GM12874 (cell line): ENCODE data around the gene ABCA13.

ENCODE experiments used
- TF ChIP-seq, protein P1 (sequence below): IDR thresholded peaks from 2 replicates; pipeline ENCODE4 v1.5.1; 2011; ENCODE audit warnings: low read depth, mild to moderate bottlenecking, control low read depth, low read length, moderate library complexity; ENCODE audit not compliant: insufficient read depth

ABCA13 gene, protein sequence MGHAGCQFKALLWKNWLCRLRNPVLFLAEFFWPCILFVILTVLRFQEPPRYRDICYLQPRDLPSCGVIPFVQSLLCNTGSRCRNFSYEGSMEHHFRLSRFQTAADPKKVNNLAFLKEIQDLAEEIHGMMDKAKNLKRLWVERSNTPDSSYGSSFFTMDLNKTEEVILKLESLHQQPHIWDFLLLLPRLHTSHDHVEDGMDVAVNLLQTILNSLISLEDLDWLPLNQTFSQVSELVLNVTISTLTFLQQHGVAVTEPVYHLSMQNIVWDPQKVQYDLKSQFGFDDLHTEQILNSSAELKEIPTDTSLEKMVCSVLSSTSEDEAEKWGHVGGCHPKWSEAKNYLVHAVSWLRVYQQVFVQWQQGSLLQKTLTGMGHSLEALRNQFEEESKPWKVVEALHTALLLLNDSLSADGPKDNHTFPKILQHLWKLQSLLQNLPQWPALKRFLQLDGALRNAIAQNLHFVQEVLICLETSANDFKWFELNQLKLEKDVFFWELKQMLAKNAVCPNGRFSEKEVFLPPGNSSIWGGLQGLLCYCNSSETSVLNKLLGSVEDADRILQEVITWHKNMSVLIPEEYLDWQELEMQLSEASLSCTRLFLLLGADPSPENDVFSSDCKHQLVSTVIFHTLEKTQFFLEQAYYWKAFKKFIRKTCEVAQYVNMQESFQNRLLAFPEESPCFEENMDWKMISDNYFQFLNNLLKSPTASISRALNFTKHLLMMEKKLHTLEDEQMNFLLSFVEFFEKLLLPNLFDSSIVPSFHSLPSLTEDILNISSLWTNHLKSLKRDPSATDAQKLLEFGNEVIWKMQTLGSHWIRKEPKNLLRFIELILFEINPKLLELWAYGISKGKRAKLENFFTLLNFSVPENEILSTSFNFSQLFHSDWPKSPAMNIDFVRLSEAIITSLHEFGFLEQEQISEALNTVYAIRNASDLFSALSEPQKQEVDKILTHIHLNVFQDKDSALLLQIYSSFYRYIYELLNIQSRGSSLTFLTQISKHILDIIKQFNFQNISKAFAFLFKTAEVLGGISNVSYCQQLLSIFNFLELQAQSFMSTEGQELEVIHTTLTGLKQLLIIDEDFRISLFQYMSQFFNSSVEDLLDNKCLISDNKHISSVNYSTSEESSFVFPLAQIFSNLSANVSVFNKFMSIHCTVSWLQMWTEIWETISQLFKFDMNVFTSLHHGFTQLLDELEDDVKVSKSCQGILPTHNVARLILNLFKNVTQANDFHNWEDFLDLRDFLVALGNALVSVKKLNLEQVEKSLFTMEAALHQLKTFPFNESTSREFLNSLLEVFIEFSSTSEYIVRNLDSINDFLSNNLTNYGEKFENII (N-terminal part only)

DNA sequence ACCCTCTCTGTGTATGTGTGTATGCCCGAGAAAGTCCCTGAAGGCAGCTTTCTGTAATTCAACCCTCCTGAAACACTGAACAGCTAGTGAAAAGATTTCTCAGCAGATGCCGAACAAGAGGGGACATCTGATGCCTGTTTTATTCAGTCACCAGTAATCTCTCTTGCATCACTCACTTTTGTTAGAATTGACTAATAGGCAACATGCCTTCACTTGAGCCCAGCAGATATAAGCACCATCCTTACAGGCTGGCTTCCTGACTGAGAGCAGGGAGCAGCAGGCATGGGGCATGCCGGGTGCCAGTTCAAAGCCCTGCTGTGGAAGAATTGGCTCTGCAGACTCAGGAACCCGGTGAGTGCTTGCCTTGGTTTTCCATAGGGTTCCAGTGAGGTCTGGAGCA lies at the start of gene ABCA13:
Gene ABCA13, plus strand, starts transcription at position 257 of the 400 bp plus-strand sequence. Its CDS starts 26 bp downstream, at position 283.
- TF ChIP-seq, protein P1, sequence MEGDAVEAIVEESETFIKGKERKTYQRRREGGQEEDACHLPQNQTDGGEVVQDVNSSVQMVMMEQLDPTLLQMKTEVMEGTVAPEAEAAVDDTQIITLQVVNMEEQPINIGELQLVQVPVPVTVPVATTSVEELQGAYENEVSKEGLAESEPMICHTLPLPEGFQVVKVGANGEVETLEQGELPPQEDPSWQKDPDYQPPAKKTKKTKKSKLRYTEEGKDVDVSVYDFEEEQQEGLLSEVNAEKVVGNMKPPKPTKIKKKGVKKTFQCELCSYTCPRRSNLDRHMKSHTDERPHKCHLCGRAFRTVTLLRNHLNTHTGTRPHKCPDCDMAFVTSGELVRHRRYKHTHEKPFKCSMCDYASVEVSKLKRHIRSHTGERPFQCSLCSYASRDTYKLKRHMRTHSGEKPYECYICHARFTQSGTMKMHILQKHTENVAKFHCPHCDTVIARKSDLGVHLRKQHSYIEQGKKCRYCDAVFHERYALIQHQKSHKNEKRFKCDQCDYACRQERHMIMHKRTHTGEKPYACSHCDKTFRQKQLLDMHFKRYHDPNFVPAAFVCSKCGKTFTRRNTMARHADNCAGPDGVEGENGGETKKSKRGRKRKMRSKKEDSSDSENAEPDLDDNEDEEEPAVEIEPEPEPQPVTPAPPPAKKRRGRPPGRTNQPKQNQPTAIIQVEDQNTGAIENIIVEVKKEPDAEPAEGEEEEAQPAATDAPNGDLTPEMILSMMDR, result no peak

DNA sequence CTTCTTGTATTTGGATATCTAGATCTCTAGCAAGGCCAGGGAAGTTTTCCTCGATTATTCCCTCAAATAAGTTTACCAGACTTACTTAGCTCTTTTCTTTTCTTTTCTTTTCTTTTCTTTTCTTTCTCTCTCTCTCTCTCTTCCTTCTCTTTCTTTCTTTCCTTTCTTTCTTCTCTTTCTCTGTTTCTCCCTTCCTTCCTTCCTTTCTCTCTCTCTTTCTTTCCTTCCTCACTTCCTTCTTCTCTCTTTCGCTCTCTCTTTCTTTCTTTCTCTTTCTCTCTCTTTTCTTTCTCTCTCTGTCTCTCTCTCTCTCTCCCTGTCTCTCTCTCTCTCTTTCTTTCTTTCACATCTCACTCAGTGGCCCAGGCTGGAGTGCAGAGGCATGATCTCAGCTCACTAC lies 45.2 kb upstream of the ABCA13 start:
- TF ChIP-seq, protein P1, result no peak

DNA sequence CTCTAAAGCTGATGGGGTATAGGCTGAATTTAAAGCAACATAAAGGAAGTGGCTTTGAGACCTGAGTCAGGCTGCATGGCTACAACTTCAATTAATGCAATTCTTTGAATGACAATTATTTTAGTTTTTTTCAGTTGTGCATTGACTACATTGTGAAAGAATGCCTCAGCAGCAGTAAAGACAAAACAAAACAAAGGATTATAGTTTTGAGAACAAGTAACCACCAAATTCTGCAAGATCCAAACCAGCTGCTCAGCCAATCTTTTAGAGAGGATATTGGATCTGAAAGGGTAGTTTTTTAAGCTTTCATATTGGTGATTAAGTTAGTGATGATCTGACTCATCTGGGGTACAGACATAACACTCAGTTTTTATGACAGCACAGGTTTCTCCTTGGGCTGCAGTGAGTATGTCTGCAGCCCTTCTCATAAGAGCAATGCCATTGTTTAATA lies 40.6 kb upstream of the ABCA13 start:
- TF ChIP-seq, protein P1, result no peak

DNA sequence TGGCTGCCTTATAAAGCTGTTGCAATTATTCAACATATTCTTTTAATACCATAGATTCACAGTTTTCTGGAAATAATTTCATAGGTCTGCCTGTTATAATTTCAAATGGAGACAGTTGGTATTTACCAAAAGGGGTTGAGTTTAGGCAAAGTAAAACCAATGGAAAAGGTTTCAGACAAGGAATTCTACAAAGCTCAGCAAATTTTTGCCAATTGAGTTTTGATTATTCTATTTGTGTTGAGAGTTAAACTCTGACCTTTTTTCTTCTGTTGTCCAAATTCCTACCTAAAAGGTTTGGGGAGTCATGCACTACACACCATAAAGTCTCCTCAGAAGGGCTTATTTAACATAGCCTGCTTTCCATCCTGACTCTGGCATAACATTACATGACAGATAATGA lies 38.5 kb upstream of the ABCA13 start:
- TF ChIP-seq, protein P1, result no peak

DNA sequence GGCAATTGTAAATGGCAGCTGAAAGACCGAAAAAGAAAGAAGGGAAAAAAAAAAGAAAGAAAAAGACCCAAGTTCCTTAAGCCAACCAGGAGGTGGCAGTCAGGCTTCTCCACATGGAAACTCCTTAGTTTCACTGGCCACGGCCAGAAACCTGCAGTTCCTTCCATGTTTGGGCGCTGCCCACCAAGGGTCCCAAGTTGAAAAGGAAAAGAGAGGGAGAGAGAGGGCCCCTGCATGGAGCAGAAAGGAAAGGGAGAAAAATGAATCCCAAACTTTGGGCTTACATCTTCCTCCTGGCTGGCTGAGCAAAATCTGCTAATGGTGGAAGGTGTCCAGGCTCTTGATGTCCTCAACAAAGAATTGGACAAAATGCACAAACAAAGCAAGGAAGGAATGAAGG lies 31.8 kb upstream of the ABCA13 start:
- TF ChIP-seq, protein P1, result no peak

DNA sequence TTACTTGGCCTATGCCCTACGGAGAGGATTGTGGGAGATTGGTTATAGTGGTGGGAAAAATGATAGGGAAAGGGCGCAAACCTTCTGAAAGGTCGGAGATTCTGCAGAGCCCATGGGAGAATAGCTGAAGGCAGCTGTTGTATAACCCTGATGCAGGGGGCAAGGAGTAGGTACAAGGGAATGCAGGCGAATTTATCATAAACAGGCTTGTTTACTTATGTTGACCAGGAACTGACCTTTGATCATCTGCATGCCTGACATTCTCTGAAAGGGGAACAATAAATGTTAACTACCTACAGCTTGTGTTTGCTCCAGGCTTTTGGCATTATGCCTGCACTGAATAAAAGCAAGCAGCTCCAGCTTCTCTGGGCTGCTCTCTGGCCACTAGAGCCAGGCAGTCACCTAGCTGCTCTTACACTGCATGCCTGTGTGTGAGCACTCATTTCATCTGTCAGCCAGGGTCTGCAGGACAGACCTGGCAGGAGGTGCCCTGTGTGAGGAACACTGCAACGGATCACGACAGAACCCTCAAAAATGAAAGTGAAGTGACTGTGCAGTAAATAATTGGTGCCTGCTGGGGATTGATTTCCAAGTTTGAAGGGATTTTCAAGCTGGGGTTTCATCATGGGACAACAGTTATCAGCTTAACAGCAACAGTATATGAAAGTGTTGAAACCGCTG lies 31.1 kb upstream of the ABCA13 start:
- TF ChIP-seq, protein P1, result no peak
